Measurements from ENCODE around the gene BCL2L14.

The BCL2L14 gene

DNA sequence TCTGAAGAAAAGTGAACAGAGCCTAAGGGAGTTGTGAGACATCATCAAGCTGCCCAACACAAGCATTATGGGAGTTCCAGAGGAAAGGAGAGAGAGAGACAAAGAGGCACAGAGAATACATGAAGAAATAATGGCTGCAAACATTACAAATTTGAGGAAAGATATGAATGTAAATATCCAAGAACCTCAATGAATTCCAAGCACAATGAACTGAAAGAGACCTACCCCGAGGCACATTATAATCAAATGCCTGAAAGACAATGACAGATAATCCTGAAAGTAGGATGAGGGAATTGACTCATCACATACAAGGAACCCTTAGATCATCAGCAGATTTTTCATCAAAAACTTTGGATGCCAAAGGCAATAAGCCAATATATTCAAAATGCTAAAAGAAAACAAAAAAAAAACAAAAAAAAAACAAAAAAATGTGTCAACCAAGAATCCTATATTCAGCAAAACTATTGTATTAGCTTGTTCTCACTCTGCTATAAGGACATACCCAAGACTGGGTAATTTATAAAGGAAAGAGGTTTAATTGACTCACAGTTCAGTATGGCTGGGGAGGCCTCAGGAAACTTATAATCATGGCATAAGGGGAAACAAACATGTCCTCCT, 37.8 kb downstream of the BCL2L14 start:
- TF ChIP-seq, protein P1, sequence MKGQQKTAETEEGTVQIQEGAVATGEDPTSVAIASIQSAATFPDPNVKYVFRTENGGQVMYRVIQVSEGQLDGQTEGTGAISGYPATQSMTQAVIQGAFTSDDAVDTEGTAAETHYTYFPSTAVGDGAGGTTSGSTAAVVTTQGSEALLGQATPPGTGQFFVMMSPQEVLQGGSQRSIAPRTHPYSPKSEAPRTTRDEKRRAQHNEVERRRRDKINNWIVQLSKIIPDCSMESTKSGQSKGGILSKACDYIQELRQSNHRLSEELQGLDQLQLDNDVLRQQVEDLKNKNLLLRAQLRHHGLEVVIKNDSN (IDR thresholded peaks at IDR 0.05) = no peak
- TF ChIP-seq EGR1 (IDR thresholded peaks at IDR 0.05) (no peak), MAX (IDR thresholded peaks at IDR 0.05) (no peak), YY1 (IDR thresholded peaks at IDR 0.05; ENCODE audit: low read depth) (no peak), CEBPB (IDR thresholded peaks at IDR 0.05) (no peak), RAD21 (IDR thresholded peaks at IDR 0.05; ENCODE audit: low read depth) (no peak), ZBTB7A (IDR thresholded peaks at IDR 0.05; ENCODE audit: low read depth) (no peak), TAF1 (IDR thresholded peaks at IDR 0.05; ENCODE audit: low read depth) (no peak), FOXM1 (IDR thresholded peaks at IDR 0.05; ENCODE audit: borderline replicate concordance, low read depth) (no peak)
- TF ChIP-seq, protein P2, sequence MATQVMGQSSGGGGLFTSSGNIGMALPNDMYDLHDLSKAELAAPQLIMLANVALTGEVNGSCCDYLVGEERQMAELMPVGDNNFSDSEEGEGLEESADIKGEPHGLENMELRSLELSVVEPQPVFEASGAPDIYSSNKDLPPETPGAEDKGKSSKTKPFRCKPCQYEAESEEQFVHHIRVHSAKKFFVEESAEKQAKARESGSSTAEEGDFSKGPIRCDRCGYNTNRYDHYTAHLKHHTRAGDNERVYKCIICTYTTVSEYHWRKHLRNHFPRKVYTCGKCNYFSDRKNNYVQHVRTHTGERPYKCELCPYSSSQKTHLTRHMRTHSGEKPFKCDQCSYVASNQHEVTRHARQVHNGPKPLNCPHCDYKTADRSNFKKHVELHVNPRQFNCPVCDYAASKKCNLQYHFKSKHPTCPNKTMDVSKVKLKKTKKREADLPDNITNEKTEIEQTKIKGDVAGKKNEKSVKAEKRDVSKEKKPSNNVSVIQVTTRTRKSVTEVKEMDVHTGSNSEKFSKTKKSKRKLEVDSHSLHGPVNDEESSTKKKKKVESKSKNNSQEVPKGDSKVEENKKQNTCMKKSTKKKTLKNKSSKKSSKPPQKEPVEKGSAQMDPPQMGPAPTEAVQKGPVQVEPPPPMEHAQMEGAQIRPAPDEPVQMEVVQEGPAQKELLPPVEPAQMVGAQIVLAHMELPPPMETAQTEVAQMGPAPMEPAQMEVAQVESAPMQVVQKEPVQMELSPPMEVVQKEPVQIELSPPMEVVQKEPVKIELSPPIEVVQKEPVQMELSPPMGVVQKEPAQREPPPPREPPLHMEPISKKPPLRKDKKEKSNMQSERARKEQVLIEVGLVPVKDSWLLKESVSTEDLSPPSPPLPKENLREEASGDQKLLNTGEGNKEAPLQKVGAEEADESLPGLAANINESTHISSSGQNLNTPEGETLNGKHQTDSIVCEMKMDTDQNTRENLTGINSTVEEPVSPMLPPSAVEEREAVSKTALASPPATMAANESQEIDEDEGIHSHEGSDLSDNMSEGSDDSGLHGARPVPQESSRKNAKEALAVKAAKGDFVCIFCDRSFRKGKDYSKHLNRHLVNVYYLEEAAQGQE (IDR thresholded peaks at IDR 0.05; ENCODE audit: low read depth) = no peak

- TF ChIP-seq ZBTB7A (IDR thresholded peaks at IDR 0.05; ENCODE audit: low read depth) = no peak
- no peak for TF ChIP-seq CREB1 (IDR thresholded peaks at IDR 0.05; ENCODE audit: low read depth)
- no peak for TF ChIP-seq RAD21 (IDR thresholded peaks at IDR 0.05; ENCODE audit: low read depth)
- TF ChIP-seq CEBPB (IDR thresholded peaks at IDR 0.05) = no peak
- no peak for TF ChIP-seq NFIC (IDR thresholded peaks at IDR 0.05)
- no peak for TF ChIP-seq EP300 (IDR thresholded peaks at IDR 0.05; ENCODE audit: borderline replicate concordance)
- no peak for TF ChIP-seq MAX (IDR thresholded peaks at IDR 0.05)
- no peak for TF ChIP-seq TCF12 (IDR thresholded peaks at IDR 0.05; ENCODE audit: low read depth)
- no peak for TF ChIP-seq TAF1 (IDR thresholded peaks at IDR 0.05; ENCODE audit: low read depth)
- no peak for TF ChIP-seq TEAD4 (IDR thresholded peaks at IDR 0.05)
- TF ChIP-seq YY1 (IDR thresholded peaks at IDR 0.05; ENCODE audit: low read depth) = no peak
- TF ChIP-seq EGR1 (IDR thresholded peaks at IDR 0.05) = no peak
- no peak for TF ChIP-seq FOXM1 (IDR thresholded peaks at IDR 0.05; ENCODE audit: borderline replicate concordance, low read depth)
- TF ChIP-seq, protein P2 (IDR thresholded peaks at IDR 0.05; ENCODE audit: low read depth) = no peak
- TF ChIP-seq, protein P1 (IDR thresholded peaks at IDR 0.05) = no peak
Measured at GRCh38 chr12:12115514-12115913, 44.8 kb downstream of the BCL2L14 start.

DNA sequence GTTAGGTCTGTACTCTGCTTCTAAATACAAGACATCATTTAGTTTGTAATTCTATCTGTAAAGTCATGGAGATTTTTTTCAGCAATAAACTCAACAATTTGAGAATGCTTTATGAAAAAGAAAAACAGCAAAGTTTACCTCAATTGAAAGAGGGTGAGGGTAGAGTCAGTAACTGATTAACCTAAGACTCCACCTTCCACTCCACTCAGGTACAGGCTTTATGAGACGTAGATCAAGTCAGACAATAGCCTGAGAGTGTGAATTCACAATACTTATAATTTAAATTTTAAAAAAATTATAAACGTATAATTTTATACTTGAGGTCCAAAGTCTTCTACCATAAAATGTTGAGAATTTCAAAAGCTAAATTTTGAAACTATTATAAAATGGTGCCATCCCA, 45.9 kb downstream of the BCL2L14 start:
- TF ChIP-seq EP300 (IDR thresholded peaks at IDR 0.05; ENCODE audit: borderline replicate concordance) (no peak), TCF12 (IDR thresholded peaks at IDR 0.05; ENCODE audit: low read depth) (no peak), FOXM1 (IDR thresholded peaks at IDR 0.05; ENCODE audit: borderline replicate concordance, low read depth) (no peak), MAX (IDR thresholded peaks at IDR 0.05) (no peak), TAF1 (IDR thresholded peaks at IDR 0.05; ENCODE audit: low read depth) (no peak), YY1 (IDR thresholded peaks at IDR 0.05; ENCODE audit: low read depth) (no peak), NFIC (IDR thresholded peaks at IDR 0.05) (no peak), TEAD4 (IDR thresholded peaks at IDR 0.05) (no peak), CEBPB (IDR thresholded peaks at IDR 0.05) (no peak), CREB1 (IDR thresholded peaks at IDR 0.05; ENCODE audit: low read depth) (no peak), RAD21 (IDR thresholded peaks at IDR 0.05; ENCODE audit: low read depth) (no peak), ZBTB7A (IDR thresholded peaks at IDR 0.05; ENCODE audit: low read depth) (no peak), EGR1 (IDR thresholded peaks at IDR 0.05) (no peak)
- TF ChIP-seq, protein P2 (IDR thresholded peaks at IDR 0.05; ENCODE audit: low read depth) = no peak
- TF ChIP-seq, protein P1 (IDR thresholded peaks at IDR 0.05) = no peak

All from Ishikawa (cell line).